NCI-H2081 treated with DMSO at 0.1 percent for 48 hours (cell line): Measurements from ENCODE around the gene TECPR2.
A peak's percentile ranks its signal among the peaks of the same experiment; 100 is the strongest.
"Not testable (repeated sequence)": the region's sequence is repeated elsewhere in the genome, so short reads cannot be mapped to it uniquely, and the experiment has no call there.

Experiments used
- DNase-seq: peaks from one replicate; lab custom pipeline; 2025; lab: John Stamatoyannopoulos, UW

TECPR2 gene

DNA sequence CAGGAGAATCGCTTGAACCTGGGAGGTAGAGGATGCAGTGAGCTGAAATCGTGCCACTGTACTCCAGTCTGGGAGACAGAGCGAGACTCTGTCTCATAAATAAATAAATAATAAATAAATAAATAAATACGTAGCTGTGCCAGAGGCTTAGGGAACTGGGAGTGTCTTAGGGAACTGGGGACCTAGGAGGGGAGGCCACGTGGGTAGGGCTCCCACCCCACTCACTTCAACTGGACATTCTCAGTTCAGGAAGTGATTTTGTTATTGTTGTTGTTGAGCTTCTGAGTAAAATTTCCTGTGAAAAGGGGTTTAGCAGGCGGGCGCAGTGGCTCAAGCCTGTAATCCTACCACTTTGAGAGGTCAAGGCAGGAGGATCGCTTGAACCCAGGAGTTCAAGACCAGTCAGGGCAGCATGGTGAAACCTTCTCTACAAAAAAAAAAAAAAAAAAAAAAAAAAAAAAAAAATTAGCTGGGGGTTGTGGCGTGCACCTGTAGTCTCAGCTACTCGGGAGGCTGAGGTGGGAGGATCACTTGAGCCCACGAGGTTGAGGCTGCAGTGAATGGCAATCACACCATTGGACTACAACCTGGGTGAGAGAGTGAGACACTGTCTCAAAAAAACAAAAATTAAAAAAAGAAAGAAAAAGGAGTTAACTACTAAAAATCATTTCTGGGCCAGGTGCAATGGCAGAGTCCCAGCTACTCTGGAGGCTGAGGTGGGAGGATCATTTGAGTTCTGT lies 165.9 kb downstream of the TECPR2 start:
- DNase-seq, result no peak

DNA sequence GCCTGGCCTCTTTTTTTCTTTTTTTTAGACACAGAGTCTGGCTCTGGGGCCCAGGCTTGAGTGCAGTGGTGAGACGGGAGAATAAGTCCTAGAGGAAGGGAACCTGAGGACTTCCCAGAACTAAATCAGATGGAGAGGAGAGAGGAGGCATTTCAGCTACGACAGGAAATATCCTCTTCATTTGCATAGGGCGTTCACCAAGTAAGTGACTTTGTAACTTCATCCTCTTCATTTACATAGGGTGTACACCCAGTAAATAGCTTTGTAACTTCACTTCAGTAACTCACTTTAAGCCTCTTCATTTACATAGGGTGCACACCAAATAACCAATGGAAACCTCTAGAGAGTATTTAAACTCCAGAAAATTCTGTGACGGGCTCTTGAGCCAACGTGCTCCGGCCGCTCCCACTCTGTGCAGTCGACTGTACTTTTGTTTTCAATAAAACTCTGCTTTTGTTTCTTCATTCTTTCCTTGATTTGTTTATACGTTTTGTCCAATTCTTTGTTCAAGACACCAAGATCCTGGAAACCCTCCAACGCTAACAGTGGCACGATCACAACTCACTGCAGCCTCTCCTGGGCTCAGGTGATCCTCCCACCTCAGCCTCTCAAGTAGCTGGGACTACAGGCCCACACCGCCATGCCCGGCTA lies 168.2 kb downstream of the TECPR2 start:
- no peak for DNase-seq

DNA sequence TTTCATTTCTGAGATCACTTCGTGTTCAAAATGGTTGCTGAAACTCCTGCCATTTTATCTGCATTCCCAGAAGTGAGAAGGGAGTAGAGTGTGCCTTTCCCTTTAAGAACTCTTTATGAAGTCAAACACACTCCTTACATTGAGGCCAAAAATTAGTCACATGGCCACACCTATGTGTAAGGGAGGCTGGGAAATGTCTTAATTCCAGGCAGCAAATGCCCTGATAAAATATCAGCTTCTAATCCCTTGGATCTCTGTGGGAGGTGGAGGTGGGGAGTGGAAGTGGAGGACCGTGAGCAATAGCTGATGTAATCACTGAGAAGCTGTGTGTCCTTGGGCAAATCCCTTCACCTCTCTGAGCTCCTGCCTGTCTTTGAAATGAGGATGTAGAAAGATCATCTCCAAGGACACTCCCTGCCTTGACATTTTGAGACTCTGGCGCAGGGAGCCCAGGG lies 169.5 kb downstream of the TECPR2 start:
- DNase-seq, result no peak

DNA sequence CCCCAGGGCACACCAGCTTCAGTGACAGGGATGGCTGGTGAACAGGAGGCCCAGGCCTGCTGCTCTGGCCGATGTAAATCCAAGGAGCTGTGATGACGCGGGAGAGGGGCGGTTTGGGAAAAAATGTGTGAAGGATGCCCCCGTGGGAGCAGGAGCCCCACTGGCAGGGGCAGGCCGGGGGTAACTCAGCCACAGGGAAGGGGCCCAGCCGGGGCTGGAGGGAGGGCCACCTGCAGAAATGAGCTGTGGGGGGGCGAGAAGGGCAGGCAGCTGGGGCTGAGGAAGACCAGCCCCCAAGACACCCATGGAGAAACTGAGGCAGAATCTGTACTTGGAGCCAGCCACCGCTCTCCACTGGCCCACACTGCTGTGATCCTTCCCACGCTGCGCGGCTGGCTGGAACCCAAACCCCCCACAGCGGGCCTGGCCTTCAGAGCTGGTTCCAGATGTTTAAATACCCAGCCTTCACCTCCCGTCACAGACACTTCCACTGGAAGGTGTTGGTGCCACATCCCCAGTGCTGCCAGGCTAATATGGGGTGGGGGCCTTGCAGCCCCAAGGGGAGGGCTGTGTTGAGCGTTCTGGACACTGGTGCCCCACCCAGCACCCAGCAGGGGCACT lies 175.3 kb downstream of the TECPR2 start:
- DNase-seq, result no peak

DNA sequence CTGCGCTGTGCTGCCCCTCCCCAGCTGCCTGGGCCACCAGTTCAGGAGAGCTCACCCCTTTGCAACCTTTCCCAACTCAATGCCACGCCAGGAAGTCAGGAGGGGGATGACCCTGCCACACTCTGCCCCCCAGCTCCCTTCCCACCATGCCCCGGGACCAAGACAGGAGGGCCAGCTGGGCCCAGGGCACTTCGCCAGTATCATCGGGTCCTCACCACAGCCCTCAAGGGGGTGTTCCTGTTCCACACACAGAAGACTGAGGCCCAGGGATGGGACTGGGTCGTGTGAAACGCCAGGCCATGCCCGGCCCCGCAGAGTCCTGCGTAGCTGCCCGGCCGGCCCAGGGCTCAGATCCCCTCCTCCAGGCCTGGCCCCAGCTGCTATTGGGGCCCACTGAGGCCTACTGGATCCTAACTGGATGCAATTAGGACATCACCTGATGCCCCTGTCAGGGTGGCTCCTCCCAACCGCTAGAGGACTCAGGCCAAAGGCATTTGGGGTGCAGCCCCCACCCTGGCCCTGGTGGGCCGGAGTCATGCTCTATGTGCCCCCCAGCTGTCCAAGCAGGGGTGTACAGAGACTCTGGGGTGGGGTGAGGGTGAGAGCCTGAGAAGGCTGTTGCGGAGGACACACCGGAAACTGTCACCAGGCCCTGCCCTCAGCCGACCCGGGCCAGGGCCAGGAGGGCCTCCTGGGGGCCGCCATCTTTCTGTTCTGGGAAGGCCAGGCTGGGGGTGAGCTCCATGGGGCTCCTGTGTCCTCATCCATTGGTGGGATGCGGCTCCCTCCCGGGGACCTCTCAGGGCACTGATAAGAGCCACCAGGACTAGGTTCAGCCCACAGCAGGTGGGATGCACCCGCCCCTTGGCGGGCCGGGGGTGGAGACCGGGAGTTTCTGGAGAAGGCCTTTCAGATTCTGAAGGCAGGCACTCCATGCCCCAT lies 176.1 kb downstream of the TECPR2 start:
- no peak for DNase-seq

DNA sequence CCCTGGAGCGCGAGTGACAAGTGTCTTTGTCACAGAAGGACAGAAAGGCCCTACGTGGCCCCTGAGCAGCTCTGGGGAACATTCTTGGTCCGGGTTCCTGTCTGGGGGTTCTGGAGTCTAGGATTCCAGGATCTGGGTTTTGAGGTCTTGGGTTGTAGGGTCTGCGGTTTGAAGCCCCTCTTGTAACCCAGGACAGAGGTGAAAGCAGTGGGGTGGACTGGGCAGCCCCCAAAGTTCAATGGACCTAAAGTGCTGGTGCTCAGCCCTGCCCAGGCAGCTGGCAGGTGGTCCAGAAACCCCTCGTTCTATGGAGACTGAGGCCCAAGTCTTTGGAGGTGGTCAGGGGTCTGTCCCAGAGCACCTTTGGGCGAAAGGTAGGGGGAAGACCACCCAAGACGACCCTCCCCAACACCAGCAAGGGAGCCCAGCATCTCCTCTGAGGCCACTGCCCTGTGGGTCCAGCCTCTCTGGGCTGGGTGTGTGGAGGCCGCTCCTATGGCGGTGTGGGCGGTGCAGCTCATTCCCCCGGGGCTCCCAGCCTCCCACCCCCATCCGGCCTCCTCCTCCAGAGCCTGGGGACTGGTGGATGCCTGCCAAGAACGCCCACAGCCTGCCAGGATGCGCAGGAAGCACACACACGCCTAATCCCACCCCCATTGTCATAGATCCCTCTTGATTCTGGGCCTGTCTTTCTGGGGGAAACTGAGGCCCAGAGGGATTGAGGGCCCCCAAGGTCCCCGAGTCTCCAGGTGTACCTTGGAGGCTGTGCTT lies 177.0 kb downstream of the TECPR2 start:
- DNase-seq, result peak; percentile 81

DNA sequence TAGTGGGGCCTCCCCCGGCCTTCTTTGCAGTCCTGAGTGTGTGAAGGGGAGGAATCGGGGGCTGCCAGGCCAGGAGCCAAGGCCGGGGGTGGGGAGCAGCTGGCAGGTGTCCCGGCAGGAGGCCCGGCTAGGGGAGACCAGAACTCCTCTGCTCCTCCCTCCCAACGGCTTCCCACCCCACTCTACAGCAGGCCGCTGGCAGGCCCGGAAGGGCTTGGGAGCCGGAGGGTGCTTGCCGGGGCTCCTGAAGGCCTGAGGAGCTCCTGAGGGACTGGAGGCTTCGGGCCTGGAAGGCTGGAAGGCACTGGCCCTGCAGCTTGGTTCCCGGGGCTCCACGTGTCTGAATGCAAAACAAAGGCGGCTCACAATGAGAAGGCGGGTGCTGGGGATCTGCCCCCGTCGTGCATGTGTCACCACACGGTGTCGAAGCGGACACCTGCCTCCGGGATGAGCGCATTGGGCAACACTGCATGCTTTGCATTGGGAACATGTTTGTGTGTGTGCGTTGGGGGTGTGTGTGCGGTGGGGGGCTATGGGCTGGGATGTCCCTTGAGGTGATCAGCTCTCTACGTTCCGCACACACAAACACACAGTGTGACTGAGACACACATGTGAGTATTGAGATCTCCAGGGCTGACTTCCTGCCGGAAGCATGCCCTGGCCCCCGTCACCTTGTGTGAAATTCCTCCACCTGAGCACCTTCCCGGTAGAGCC lies 177.7 kb downstream of the TECPR2 start:
- peak; percentile 58 for DNase-seq

DNA sequence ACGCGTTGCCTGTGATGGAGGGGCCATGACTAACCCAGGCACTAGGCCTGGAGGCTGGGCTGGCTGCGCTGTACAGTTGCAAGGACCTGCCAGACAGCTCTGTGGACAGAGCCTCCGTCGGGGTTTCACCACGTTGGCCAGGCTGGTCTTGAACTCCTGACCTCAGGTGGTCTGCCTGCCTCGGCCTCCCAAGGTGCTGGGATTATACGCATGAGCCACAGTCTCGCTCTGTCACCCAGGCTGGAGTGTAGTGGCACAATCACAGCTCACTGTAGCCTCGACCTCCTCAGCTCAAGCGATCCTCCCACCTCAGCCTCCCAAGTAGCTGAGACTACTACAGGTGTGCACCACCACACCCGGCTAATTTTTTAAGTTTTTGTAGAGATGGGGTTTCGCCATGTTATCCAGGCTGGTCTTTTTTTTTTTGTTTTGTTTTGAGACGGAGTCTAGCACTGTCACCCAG lies 178.3 kb downstream of the TECPR2 start:
- DNase-seq, result not testable (repeated sequence)

DNA sequence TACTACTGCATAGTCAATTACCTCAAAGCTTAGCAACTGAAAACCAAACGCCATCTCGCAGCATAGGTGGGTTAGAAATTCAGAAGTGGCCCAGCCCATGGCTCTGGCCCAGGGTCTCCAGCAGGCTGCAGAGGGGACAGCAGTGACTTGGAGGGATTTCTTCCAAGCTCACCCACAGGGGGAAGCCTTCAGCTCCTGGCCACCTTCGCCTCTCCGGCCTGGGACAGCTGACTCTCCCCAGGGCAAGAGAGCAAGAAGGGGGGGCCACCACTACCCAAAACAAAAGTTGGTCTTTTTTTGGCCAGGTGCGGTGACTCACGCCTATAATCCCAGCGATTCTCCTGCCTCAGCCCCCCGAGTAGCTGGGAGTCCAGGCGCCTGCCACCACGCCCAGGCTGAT lies 179.0 kb downstream of the TECPR2 start:
- DNase-seq, result no peak

DNA sequence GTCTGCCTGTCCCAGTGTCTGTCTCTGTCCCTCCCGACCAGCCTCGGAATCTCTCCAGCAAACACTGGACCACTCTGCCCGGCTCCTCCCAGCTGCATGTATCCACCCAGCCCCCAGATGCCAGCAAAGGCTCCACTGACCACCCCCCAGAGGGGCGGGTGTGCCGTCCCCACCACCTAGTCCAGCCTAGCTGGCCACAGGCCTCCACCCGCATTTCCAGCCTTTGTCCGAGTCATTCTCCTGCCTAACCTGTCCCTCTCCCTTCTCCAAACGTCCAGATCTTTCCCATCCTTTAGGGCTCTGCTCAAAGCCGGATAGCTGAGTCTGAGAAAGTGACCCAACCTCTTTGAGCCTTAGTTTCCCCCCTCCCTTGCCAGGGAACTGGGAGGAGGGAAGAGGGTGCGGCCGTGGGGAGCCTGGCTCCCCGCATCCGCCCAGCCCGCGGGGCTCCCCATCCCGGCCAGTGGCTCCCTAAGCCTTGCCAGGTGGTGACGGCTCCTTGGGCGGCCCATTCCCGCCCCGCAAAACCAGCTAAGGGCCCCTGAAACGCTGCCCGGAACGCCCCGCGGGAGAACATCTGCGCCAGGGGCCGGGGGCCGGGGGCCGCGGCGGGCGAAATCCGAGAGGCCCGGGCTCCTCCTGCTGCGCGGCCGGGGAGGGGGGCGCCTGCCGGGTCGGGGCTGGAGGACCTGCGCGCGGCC lies 181.5 kb downstream of the TECPR2 start:
- no peak for DNase-seq

DNA sequence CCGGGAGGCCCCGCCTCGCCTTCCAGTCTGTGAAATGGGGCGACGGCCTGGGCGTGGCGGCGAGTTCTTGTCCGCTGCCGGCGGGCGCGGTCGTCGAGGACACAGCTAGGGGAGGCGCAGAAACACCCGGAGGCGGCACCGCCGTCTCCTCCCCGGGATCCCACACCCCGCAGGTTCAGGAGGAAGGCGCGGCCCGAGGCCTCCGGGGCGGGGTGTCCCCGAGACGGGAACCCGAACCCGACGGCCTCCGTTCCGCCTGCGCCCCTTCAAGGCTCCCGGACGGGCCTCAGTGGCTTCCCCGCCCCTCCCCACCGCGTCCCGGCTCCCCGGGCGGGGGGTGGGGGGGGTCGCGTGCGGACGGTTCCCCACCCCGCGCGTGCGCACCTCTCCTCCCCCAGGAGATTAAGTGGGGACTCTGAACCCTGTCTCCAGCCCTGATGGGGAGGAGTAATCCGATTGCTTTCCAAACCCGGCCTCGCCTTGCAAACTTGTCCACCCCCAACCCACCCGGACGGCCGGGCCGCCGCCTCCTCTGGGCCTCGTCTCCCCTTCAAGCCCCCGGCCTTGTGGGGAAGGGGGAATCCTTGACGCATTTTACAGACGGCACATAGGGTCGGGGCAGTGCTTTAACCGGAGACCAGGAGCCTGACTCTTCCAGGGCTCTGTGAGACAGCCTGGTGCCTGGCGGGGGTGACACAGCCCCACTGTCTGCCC lies 182.2 kb downstream of the TECPR2 start:
- DNase-seq, result no peak

DNA sequence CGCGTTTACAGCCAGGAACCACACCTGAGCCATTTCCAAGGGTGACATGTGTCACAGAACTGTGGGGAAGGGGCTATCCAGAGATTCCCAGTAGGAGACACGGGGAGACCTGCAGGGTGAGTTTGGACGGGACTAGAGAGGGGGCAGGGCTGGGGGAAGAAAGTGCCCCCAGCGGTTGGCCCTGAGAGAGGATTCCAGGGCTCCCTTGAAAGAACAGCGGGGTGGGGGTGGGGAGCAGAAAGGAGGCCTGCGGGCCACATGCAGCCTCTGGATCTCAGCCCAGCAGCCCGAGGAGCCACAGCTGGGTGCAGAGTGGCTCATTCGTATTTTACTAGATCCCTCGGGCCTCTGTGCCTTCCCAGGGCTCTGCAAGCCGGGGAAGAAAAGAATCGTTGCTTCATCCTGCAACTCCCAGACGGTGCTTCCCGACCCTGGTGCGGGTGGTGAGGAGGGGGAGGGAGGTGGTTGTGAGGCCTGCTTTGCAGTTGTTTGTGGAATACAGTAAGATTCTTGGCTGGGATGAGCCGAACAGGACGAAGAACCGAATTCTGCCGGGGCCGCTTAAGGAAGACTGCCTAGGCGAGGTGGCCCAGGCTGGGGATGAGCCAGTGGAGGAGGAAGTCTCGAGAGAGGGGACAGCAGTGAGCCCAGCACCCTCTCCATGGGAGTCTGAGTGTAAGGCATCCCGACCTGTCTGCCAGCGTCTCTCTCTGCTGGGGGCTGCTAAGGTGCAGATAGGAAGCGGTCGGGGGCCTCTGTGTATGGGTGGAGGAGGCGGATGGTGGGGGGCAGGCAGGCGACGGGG lies 182.9 kb downstream of the TECPR2 start:
- DNase-seq, result no peak

DNA sequence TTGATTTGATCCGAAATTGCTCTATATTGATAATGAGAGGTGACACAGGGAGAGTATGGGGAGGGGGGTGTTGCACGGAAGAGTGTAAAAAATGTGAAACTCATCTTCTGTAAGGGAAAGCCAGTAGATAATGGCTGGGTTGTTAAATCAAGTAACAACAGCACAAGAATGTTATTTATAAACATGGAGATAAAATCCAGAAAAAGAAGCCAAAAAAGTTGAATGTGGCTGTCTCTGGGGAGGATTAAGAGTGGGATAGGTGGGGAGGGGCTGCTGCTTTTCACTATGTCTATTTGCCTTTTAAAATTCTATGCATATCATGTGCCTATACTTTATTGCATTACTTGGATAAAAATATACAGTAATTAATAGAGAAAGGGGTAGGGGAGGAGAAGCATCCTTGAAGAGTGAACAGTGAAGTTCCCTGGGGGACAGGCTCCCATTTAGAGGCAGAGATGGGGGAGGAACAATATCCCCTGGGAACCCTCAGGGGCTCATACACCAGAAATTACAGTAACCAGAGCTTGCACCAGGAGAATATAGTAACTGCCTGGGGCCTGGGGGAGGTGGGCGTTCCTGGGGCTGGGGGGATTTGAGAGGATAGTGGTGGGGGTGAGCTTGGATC lies 186.0 kb downstream of the TECPR2 start:
- no peak for DNase-seq

DNA sequence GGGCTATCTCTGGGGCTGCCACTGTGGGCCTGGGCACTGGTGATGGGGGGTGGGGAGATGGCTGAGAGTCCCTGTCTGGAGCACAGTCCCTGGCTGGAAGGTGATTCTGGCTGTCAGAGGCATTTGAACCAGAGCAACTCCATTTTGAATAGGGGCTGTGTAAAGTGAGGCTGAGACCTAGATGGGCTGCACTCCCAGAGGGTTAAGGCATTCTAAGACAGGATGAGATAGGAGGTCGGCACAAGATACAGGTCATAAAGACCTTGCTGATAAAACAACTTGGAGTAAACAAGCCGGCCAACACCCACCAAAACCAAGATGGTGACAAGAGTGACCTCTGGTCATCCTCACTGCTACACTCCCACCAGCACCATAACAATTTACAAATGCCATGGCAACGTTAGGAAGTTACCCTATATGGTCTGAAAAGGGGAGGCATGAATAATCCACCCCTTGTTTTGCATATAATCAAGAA lies 188.2 kb downstream of the TECPR2 start:
- DNase-seq, result not testable (repeated sequence)
